H1 (cell line): ENCODE data around the gene FAM151A. TPM values are rescaled to one million over a fixed set of nuclear protein-coding genes. Genes with fewer than 3 reads are reported as not detected.

Experiments
- CTCF ChIA-PET: fragments of 300-600 bp; sonication (Branson Sonifier 250); formaldehyde crosslinking; loops from one replicate; lab custom pipeline; 2021; ENCODE audit not compliant: partially characterized antibody; lab: Charles Lee
- POLR2A ChIA-PET: fragments of 300-600 bp; sonication (Branson Sonifier 250); formaldehyde crosslinking; loops from one replicate; lab custom pipeline; 2021; ENCODE audit warnings: inconsistent platforms; ENCODE audit not compliant: partially characterized antibody; lab: Charles Lee
- DNase-seq, 2 experiments: peaks; one replicate each; pipeline versions ENCODE4 v3.0.0 to v3.0.0-alpha.2; 2010 to 2022; ENCODE audit warnings: low spot score in 2 of 2, low read depth in 1 of 2, mixed read lengths in 1 of 2
- FAIRE-seq: peaks from 2 replicates; lab custom pipeline; 2011; peaks lifted over from hg19 to GRCh38; lab: Jason Lieb, UNC
- H2AFZ ChIP-seq: 2 replicates; pipeline ENCODE4 v1.8.1; 2012; ENCODE audit warnings: low read length, inconsistent platforms
- H2AK5ac ChIP-seq: 2 replicates; pipeline ENCODE4 v1.6.1; 2013; ENCODE audit warnings: low read depth, low read length
- H2BK120ac ChIP-seq: replicated peaks from 2 replicates; pipeline ENCODE3; 2013; ENCODE audit warnings: low read depth, low read length, inconsistent platforms
- H2BK12ac ChIP-seq: 2 replicates; pipeline ENCODE4 v1.6.1; 2013; ENCODE audit warnings: low read depth, low read length
- H2BK15ac ChIP-seq: 2 replicates; pipeline ENCODE4 v1.6.1; 2013; ENCODE audit warnings: low read length
- H2BK20ac ChIP-seq: 2 replicates; pipeline ENCODE4 v1.6.1; 2013; ENCODE audit warnings: low read length
- H2BK5ac ChIP-seq: 2 replicates; pipeline ENCODE4 v1.6.1; 2013; ENCODE audit warnings: low read depth, low read length
- H3K14ac ChIP-seq: 2 replicates; pipeline ENCODE4 v1.6.1; 2013; ENCODE audit warnings: inconsistent platforms; ENCODE audit not compliant: insufficient read length
- H3K18ac ChIP-seq: 2 replicates; pipeline ENCODE4 v1.6.1; 2013; ENCODE audit warnings: low read length; ENCODE audit errors: extremely low read depth
- H3K23ac ChIP-seq: 2 replicates; pipeline ENCODE4 v1.6.1; 2013; ENCODE audit warnings: inconsistent platforms; ENCODE audit not compliant: insufficient read length
- H3K23me2 ChIP-seq: 2 replicates; pipeline ENCODE4 v1.6.1; 2013; ENCODE audit warnings: low read depth, low read length
- H3K27ac ChIP-seq: 2 replicates; pipeline ENCODE4 v1.6.1; 2011; ENCODE audit warnings: low read depth, low read length, inconsistent platforms
- H3K27me3 ChIP-seq, 4 experiments: replicated peaks in 1 of 4; 1 replicate in 1 of 4; 2 replicates in 3 of 4; pipeline versions ENCODE4 v1.6.1 to v1.8.1; 2011 to 2013; ENCODE audit warnings: low read length in 3 of 4, mild to moderate bottlenecking in 3 of 4, inconsistent platforms in 2 of 4, mixed read lengths in 2 of 4, moderate library complexity in 1 of 4; ENCODE audit not compliant: control insufficient read depth in 3 of 4, insufficient read depth in 3 of 4; ENCODE audit errors: extremely low read depth in 1 of 4
- H3K36me3 ChIP-seq, 4 experiments: 2 replicates each; pipeline versions ENCODE4 v1.6.1 to v1.8.1; 2011 to 2013; ENCODE audit warnings: mild to moderate bottlenecking in 4 of 4, low read length in 3 of 4, moderate library complexity in 2 of 4, control low read depth in 1 of 4, inconsistent platforms in 1 of 4; ENCODE audit not compliant: insufficient read depth in 4 of 4, control insufficient read depth in 2 of 4
- H3K4ac ChIP-seq: replicated peaks from 2 replicates; pipeline ENCODE3; 2013; ENCODE audit warnings: low read length, low read depth, mixed read lengths, inconsistent platforms; ENCODE audit not compliant: insufficient read length
- H3K4me1 ChIP-seq, 4 experiments: replicated peaks in 1 of 4; 1 replicate in 1 of 4; 2 replicates in 3 of 4; pipeline versions ENCODE4 v1.6.1 to v1.8.1; 2011 to 2013; ENCODE audit warnings: low read length in 3 of 4, inconsistent platforms in 2 of 4, mixed read lengths in 1 of 4; ENCODE audit not compliant: insufficient read depth in 4 of 4, control insufficient read depth in 3 of 4
- H3K4me2 ChIP-seq, 2 experiments: 2 replicates each; pipeline versions ENCODE4 v1.6.1 to v1.8.1; 2011 to 2013; ENCODE audit warnings: low read depth in 2 of 2, low read length in 2 of 2, control low read depth in 1 of 2, inconsistent platforms in 1 of 2, mild to moderate bottlenecking in 1 of 2; ENCODE audit not compliant: insufficient read depth in 1 of 2
- H3K4me3 ChIP-seq, 4 experiments: fragments of 200-600, 300-600 bp in 1 of 4; sonication (generic), shearing (Covaris generic), sonication (Bioruptor Twin) in 1 of 4; 2 replicates each; pipeline versions ENCODE4 v1.5.1 to v1.8.1; 2011 to 2016; ENCODE audit warnings: low read length in 4 of 4, low read depth in 3 of 4, control low read depth in 2 of 4, inconsistent platforms in 2 of 4, mild to moderate bottlenecking in 2 of 4, mixed read lengths in 1 of 4, moderate library complexity in 1 of 4; ENCODE audit not compliant: insufficient read depth in 2 of 4; ENCODE audit errors: extremely low read depth in 1 of 4
- H3K56ac ChIP-seq: replicated peaks from 2 replicates; pipeline ENCODE3; 2013; ENCODE audit warnings: low read depth, mild to moderate bottlenecking, mixed read lengths, low read length, inconsistent platforms; ENCODE audit not compliant: insufficient read length
- H3K79me1 ChIP-seq: 2 replicates; pipeline ENCODE4 v1.6.1; 2013; ENCODE audit warnings: low read depth, low read length, control low read depth
- H3K79me2 ChIP-seq, 2 experiments: 2 replicates each; pipeline versions ENCODE4 v1.6.1 to v1.8.1; 2012 to 2013; ENCODE audit warnings: low read length in 2 of 2, mild to moderate bottlenecking in 2 of 2, inconsistent platforms in 1 of 2; ENCODE audit not compliant: insufficient read depth in 2 of 2, control insufficient read depth in 1 of 2
- H3K9ac ChIP-seq, 4 experiments: replicated peaks in 1 of 4; 1 replicate in 1 of 4; 2 replicates in 3 of 4; pipeline versions ENCODE4 v1.6.1 to v1.8.1; 2011 to 2013; ENCODE audit warnings: low read depth in 3 of 4, low read length in 3 of 4, control low read depth in 2 of 4, mild to moderate bottlenecking in 2 of 4, moderate library complexity in 2 of 4, inconsistent platforms in 1 of 4; ENCODE audit errors: extremely low read depth in 1 of 4
- H3K9me3 ChIP-seq, 2 experiments: 2 replicates each; pipeline versions ENCODE4 v1.6.1 to v1.8.1; 2012 to 2013; ENCODE audit warnings: mild to moderate bottlenecking in 2 of 2, moderate library complexity in 2 of 2, control low read depth in 1 of 2, inconsistent platforms in 1 of 2, low read depth in 1 of 2, low read length in 1 of 2, mixed read lengths in 1 of 2; ENCODE audit not compliant: insufficient read depth in 2 of 2
- H4K20me1 ChIP-seq, 2 experiments: replicated peaks in 1 of 2; 2 replicates each; pipeline versions ENCODE3 to v1.8.1; 2011 to 2013; ENCODE audit warnings: inconsistent platforms in 2 of 2, low read length in 2 of 2, mild to moderate bottlenecking in 1 of 2; ENCODE audit not compliant: insufficient read depth in 2 of 2, control insufficient read depth in 1 of 2
- H4K5ac ChIP-seq: 2 replicates; pipeline ENCODE4 v1.6.1; 2013; ENCODE audit warnings: low read length, low read depth, mixed read lengths, inconsistent platforms; ENCODE audit not compliant: insufficient read length
- H4K8ac ChIP-seq: 2 replicates; pipeline ENCODE4 v1.8.0; 2013; ENCODE audit warnings: mild to moderate bottlenecking, moderate library complexity, low read length, inconsistent platforms; ENCODE audit not compliant: insufficient read depth; ENCODE audit errors: extremely low read depth
- H4K91ac ChIP-seq: replicated peaks from 2 replicates; pipeline ENCODE3; 2013; ENCODE audit warnings: low read length, mixed read lengths, inconsistent platforms; ENCODE audit not compliant: insufficient read length
- CEBPB ChIP-seq: IDR thresholded peaks from 2 replicates; pipeline ENCODE4 v1.6.1; 2012; ENCODE audit warnings: low read depth, low read length
- WGBS, 2 experiments: shearing (Covaris generic) in 1 of 2; methylation state at CpG; one replicate each; pipeline versions ENCODE4 v1.1.6 to v1.1.7; 2013 to 2015; ENCODE audit warnings: low lambda C conversion rate in 2 of 2, mixed read lengths in 2 of 2, inconsistent platforms in 1 of 2, low coverage in 1 of 2, missing lambda C conversion rate in 1 of 2; ENCODE audit not compliant: insufficient replicate concordance in 2 of 2, insufficient coverage in 1 of 2, insufficient read length in 1 of 2; ENCODE audit errors: extremely low coverage in 1 of 2, missing lambda C conversion rate in 1 of 2; 5-methylcytosine and 5-hydroxymethylcytosine counted together
- polyA plus RNA-seq, 7 experiments: library from polyadenylated mRNA; depleted of rRNA in 3 of 7; stranded (reverse) in 5 of 7; unstranded in 2 of 7; fragments of >200 nt in 5 of 7; fragments of 200-250 nt in 2 of 7; gene quantifications; 1 replicate in 5 of 7; 2 replicates in 1 of 7; 4 replicates in 1 of 7; pipeline versions ENCODE4 v1.2.1 to v1.2.3, GENCODE V29; 2011 to 2013; ENCODE audit warnings: missing spikeins in 2 of 7, mixed read lengths in 2 of 7
- total RNA-seq: library from RNA; stranded (reverse); fragmentation: NEBNext Ultra II Directional; extraction: Animal tissue kit (Norgen Biotek cat#: 25700); gene quantifications from 2 replicates; pipeline ENCODE4 v1.2.1, GENCODE V29; 2021

The FAM151A gene
- total and polyA plus RNA-seq, 2 of the 8 experiments (the other 6 are each of a cell fraction or from before 2014, with no cell fraction given) = not detected

DNA sequence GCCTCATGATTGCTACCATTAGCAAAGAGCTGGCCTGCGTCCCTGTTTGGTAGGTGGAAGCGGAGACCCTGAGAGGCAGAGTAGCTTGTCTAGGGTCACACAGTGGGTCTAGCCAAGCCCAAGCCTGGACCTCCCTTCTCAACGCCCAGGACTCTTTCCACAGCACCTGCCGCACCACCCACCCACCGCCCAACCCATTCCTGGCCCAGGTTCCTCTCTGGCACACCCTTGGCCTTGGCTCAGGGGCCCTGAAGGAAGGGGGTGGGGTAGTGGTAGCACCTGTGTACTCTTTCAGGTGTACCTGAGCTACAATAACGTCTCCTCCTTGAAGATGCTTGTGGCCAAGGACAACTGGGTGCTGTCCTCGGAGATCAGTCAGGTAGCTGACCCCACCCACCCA lies 19.3 kb downstream of the FAM151A start:
- no peak overlapping the region for H3K56ac ChIP-seq
- H2BK20ac ChIP-seq = no peak overlapping the region
- no peak overlapping the region for H3K27ac ChIP-seq
- H3K18ac ChIP-seq = no peak overlapping the region
- DNase-seq (no peak), FAIRE-seq (no peak)
- no peak overlapping the region; the same call in 1 of the 2 replicates for H4K8ac ChIP-seq
- no peak overlapping the region for H2BK5ac ChIP-seq
- no peak overlapping the region for H2AFZ ChIP-seq
- no peak overlapping the region for H2BK120ac ChIP-seq
- H3K79me2 ChIP-seq = no peaks in the 10 kb centered on the region
- H3K23me2 ChIP-seq = no peaks in the 10 kb centered on the region
- H3K9me3 ChIP-seq = no peaks in the 10 kb centered on the region
- no peak overlapping the region for H2AK5ac ChIP-seq
- H3K4me3 ChIP-seq = no peak overlapping the region
- no peak overlapping the region for H4K91ac ChIP-seq
- H3K9ac ChIP-seq = no peak overlapping the region
- 88% methylated on average over 7 of the region's 7 CpGs; no CpG with 5 or more reads in 1 of the 2 experiments for WGBS, 2 experiments
- POLR2A ChIA-PET = no interaction called here
- H3K79me1 ChIP-seq = no peaks in the 10 kb centered on the region
- H4K20me1 ChIP-seq = peaks cover 0 to 6% of the 10 kb centered on the region in 2 experiments
- H2BK15ac ChIP-seq = no peak overlapping the region
- H4K5ac ChIP-seq = no peak overlapping the region
- H2BK12ac ChIP-seq = no peak overlapping the region
- peaks cover 0 to 5% (median 1%) of the 10 kb centered on the region in 4 experiments; a peak in 1 of 7 replicates for H3K4me1 ChIP-seq
- no peaks in the 10 kb centered on the region for H3K36me3 ChIP-seq
- no peak overlapping the region for H3K4me2 ChIP-seq
- no peak overlapping the region for H3K23ac ChIP-seq
- CTCF ChIA-PET = interaction anchor here (1.0 to 1.4 kb wide), 5 partner anchors 9 to 24 kb away, joined by 3 to 6 read pairs (median 4); no protein-coding TSS in a partner anchor
- H3K14ac ChIP-seq = no peak overlapping the region
- H3K27me3 ChIP-seq = no peaks in the 10 kb centered on the region
- H3K4ac ChIP-seq = no peak overlapping the region
- no peak for TF ChIP-seq CEBPB
